PC-3 (cell line): ENCODE results near the gene CCDC174.

Source experiments
- CTCF ChIP-seq: fragments of 300-600 bp; sonication (generic); conservative IDR thresholded peaks from 2 replicates; pipeline ENCODE4 v1.5.1; 2017; ENCODE audit warnings: antibody characterized with exemption, low read depth, mild to moderate bottlenecking, low read length
- EZH2 ChIP-seq: fragments of 300-600 bp; sonication (generic); IDR thresholded peaks from one replicate; pipeline ENCODE4 v1.6.1; 2017; ENCODE audit warnings: antibody characterized with exemption, mild to moderate bottlenecking, low read length; ENCODE audit not compliant: unreplicated experiment
- EZH2phosphoT487 ChIP-seq: fragments of 300-600 bp; sonication (generic); IDR thresholded peaks from 2 replicates; pipeline ENCODE4 v1.6.1; 2018; ENCODE audit warnings: mild to moderate bottlenecking, antibody characterized with exemption, low read length, borderline replicate concordance

GRCh38 chr3:14605744-14606143 is 45.8 kb upstream of the CCDC174 start:
- TF ChIP-seq EZH2phosphoT487 (no peak), CTCF (no peak), EZH2 (no peak)
